DND-41 (cell line): ENCODE measurements around the gene CACHD1.

Source experiments
- ATAC-seq: fragments of 200-7000 bp; cut with Tn5 transposase; 3 replicates; pipeline ENCODE4 v1.9.1; 2021; ENCODE audit warnings: low read depth; ENCODE audit not compliant: insufficient read depth
- DNase-seq: peaks from one replicate; pipeline ENCODE4 v3.0.0-alpha.2; 2020
- H2AFZ ChIP-seq: 2 replicates; pipeline ENCODE4 v1.6.0; 2012; ENCODE audit warnings: low read depth, low read length
- H3K27ac ChIP-seq: 2 replicates; pipeline ENCODE4 v1.5.1; 2012; ENCODE audit warnings: low read length, inconsistent platforms
- H3K27me3 ChIP-seq: fragments of 200-600 bp; sonication (generic); 2 replicates; pipeline ENCODE4 v1.6.0; 2012; ENCODE audit warnings: low read length, mild to moderate bottlenecking, inconsistent platforms; ENCODE audit not compliant: insufficient read depth, poor library complexity
- H3K36me3 ChIP-seq: 2 replicates; pipeline ENCODE4 v1.5.1; 2012; ENCODE audit warnings: low read length, inconsistent platforms; ENCODE audit not compliant: insufficient read depth
- H3K4me1 ChIP-seq: 2 replicates; pipeline ENCODE4 v1.5.1; 2012; ENCODE audit warnings: mild to moderate bottlenecking, low read length; ENCODE audit not compliant: insufficient read depth
- H3K4me2 ChIP-seq: 2 replicates; pipeline ENCODE4 v1.6.0; 2012; ENCODE audit warnings: mild to moderate bottlenecking, moderate library complexity, low read length, inconsistent platforms; ENCODE audit not compliant: insufficient read depth
- H3K4me3 ChIP-seq, 2 experiments: fragments of 200-600 bp in 1 of 2; shearing (Covaris generic) in 1 of 2; 2 replicates each; pipeline ENCODE4 v1.5.1; 2012 to 2016; ENCODE audit warnings: inconsistent platforms in 2 of 2, low read length in 2 of 2, mild to moderate bottlenecking in 2 of 2, low read depth in 1 of 2, moderate library complexity in 1 of 2
- H3K79me2 ChIP-seq: 2 replicates; pipeline ENCODE4 v1.6.0; 2012; ENCODE audit warnings: low read length, inconsistent platforms; ENCODE audit not compliant: insufficient read depth
- H3K9ac ChIP-seq: 2 replicates; pipeline ENCODE4 v1.6.0; 2012; ENCODE audit warnings: low read depth, mild to moderate bottlenecking, inconsistent platforms, low read length, moderate library complexity
- H3K9me3 ChIP-seq: 2 replicates; pipeline ENCODE4 v1.5.1; 2012; ENCODE audit warnings: low read length, moderate library complexity, mild to moderate bottlenecking, inconsistent platforms; ENCODE audit not compliant: insufficient read depth, severe bottlenecking
- H4K20me1 ChIP-seq: 2 replicates; pipeline ENCODE4 v1.6.0; 2012; ENCODE audit warnings: low read length; ENCODE audit not compliant: insufficient read depth
- CTCF ChIP-seq: IDR thresholded peaks from 2 replicates; pipeline ENCODE4 v1.5.1; 2012; ENCODE audit warnings: borderline replicate concordance, low read length, moderate library complexity, mild to moderate bottlenecking; ENCODE audit not compliant: poor library complexity, severe bottlenecking; ENCODE audit errors: extremely low read depth
- EZH2 ChIP-seq: IDR thresholded peaks from 3 replicates; pipeline ENCODE4 v1.6.1; 2012; ENCODE audit warnings: borderline replicate concordance, low read depth, mild to moderate bottlenecking, moderate library complexity, low read length, inconsistent platforms; ENCODE audit not compliant: severe bottlenecking

CACHD1 gene

DNA sequence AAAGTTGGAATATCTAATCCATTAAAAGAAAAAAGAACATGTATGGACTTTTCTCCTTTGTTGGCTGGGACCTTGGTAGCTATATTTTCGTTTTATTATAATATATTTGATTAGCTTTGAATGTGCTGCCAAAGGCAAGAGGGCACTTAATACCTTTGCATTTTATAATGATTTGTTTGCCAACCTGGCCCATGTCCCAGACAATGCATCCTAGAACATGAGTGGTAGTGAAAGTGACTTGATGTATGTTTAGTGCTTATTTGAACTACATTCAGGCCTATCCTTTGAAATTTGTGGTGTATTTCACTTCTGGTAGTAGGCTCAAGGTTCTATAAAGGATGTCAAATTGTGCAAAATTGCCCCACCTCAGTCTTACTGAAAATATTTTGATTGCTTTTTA lies 25.9 kb downstream of the CACHD1 start:
- H3K4me3 ChIP-seq, result no peak overlapping the region
- no peak overlapping the region for H3K4me2 ChIP-seq
- DNase-seq (no peak), ATAC-seq (no peak)
- no peak overlapping the region for H3K27ac ChIP-seq
- peaks cover 4% of the 10 kb centered on the region for H3K27me3 ChIP-seq
- TF ChIP-seq EZH2 (no peak), CTCF (no peak)
- no peaks in the 10 kb centered on the region for H3K79me2 ChIP-seq
- H4K20me1 ChIP-seq, result no peaks in the 10 kb centered on the region
- H3K9me3 ChIP-seq, result no peaks in the 10 kb centered on the region
- no peak overlapping the region for H2AFZ ChIP-seq
- H3K36me3 ChIP-seq, result no peaks in the 10 kb centered on the region
- no peak overlapping the region for H3K9ac ChIP-seq
- no peaks in the 10 kb centered on the region for H3K4me1 ChIP-seq

DNA sequence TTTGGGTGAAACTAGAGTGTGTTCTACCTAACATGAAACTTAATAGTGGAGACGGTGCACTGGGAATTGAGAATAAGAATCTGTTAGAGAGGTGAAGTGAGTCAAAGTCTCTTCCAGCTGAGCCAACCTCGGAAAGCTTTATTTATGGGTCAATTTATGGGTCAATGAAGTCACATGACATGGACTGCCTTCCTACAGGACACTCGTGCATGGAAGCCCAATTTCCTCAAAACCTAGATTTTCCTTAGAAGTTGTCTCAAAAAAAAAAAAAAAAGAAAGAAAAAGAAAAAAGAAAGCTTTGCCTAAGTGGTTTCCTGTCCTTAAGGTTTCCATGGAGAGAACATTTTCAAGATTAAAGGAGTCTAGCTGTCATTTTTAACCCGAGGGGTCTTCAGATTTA lies 26.7 kb downstream of the CACHD1 start:
- Histone ChIP-seq H3K36me3 (no peaks in the 10 kb centered on the region), H3K9ac (no peak overlapping the region), H2AFZ (no peak overlapping the region), H3K27me3 (peaks cover 4% of the 10 kb centered on the region), H3K9me3 (no peaks in the 10 kb centered on the region), H3K4me2 (no peak overlapping the region), H3K79me2 (no peaks in the 10 kb centered on the region), H3K4me3 (no peak overlapping the region), H3K27ac (no peak overlapping the region), H3K4me1 (no peaks in the 10 kb centered on the region), H4K20me1 (no peaks in the 10 kb centered on the region)
- no peak for ATAC-seq
- no peak for DNase-seq
- no peak for TF ChIP-seq EZH2
- TF ChIP-seq CTCF, result no peak

GRCh38 chr1:64497088-64497883 lies 27.4 kb downstream of the CACHD1 start:
- H3K4me1 ChIP-seq, result no peaks in the 10 kb centered on the region
- no peak overlapping the region for H3K4me2 ChIP-seq
- H3K9ac ChIP-seq, result no peak overlapping the region
- no peaks in the 10 kb centered on the region for H3K9me3 ChIP-seq
- H4K20me1 ChIP-seq, result no peaks in the 10 kb centered on the region
- no peak overlapping the region for H2AFZ ChIP-seq
- peaks cover 4% of the 10 kb centered on the region for H3K27me3 ChIP-seq
- DNase-seq (no peak), ATAC-seq (no peak)
- H3K36me3 ChIP-seq, result no peaks in the 10 kb centered on the region
- H3K4me3 ChIP-seq, result no peak overlapping the region
- no peak overlapping the region for H3K27ac ChIP-seq
- no peaks in the 10 kb centered on the region for H3K79me2 ChIP-seq
- TF ChIP-seq EZH2, result no peak

DNA sequence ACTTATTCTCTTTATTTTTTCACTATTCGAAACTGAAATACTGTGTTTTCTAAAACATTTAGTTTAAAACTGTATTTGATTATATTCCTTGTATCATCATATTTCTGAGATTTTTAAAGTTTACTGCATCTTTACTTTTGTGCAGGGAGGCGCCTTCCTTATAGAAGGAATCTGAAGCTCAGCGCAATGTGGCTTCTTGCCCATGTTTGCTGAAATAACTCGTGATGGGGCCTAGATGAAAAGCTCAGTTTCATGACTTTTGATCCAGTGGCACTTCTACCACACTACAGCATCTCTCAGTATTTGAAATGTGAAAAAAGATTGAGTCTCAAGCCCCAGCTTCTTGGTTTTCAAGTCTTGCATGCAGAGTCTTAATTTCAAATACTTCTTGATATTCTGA lies 28.4 kb downstream of the CACHD1 start:
- Histone ChIP-seq H3K4me2 (no peak overlapping the region), H3K27me3 (peaks cover 4% of the 10 kb centered on the region), H3K4me3 (no peak overlapping the region), H3K36me3 (no peaks in the 10 kb centered on the region), H3K4me1 (no peaks in the 10 kb centered on the region), H2AFZ (no peak overlapping the region), H3K79me2 (no peaks in the 10 kb centered on the region), H3K9ac (no peak overlapping the region), H4K20me1 (no peaks in the 10 kb centered on the region), H3K9me3 (no peaks in the 10 kb centered on the region), H3K27ac (no peak overlapping the region)
- DNase-seq (no peak), ATAC-seq (no peak)
- TF ChIP-seq CTCF (no peak), EZH2 (no peak)
